Stimulated activated naive CD8-positive, alpha-beta T cell treated with anti-CD3 and anti-CD28 coated beads, Interleukin-15, Interleukin-2, amounts not matched to agents 100 ng/mL and 50 ng/mL, for 24 hours (primary cell): ENCODE data around the gene EMC1.
"Not testable (repeated sequence)": the region's sequence is repeated elsewhere in the genome, so short reads cannot be mapped to it uniquely, and the experiment has no call there.

Source experiments
- H3K27ac Mint-ChIP-seq: one replicate; pipeline ENCODE4 v1.8.0; 2021; ENCODE audit warnings: mild to moderate bottlenecking, mixed read lengths
- H3K27me3 Mint-ChIP-seq: one replicate; pipeline ENCODE4 v1.8.0; 2021; ENCODE audit warnings: mixed read lengths
- H3K36me3 Mint-ChIP-seq: one replicate; pipeline ENCODE4 v1.8.0; 2021; ENCODE audit warnings: low read depth, mixed read lengths
- H3K4me1 Mint-ChIP-seq: one replicate; pipeline ENCODE4 v1.8.0; 2021; ENCODE audit warnings: low read depth, mixed read lengths
- H3K4me3 Mint-ChIP-seq: one replicate; pipeline ENCODE4 v1.8.0; 2021; ENCODE audit warnings: mild to moderate bottlenecking, mixed read lengths
- H3K9me3 Mint-ChIP-seq: one replicate; pipeline ENCODE4 v1.8.0; 2021; ENCODE audit warnings: mixed read lengths

EMC1 gene

GRCh38 chr1:19198820-19199219 is 52.5 kb downstream of the EMC1 start:
- Mint-ChIP-seq H3K27ac (no peak overlapping the region), H3K4me1 (peaks cover 20% of the 10 kb centered on the region), H3K9me3 (no peaks in the 10 kb centered on the region), H3K27me3 (no peaks in the 10 kb centered on the region), H3K4me3 (no peak overlapping the region), H3K36me3 (peaks cover 69% of the 10 kb centered on the region)

DNA sequence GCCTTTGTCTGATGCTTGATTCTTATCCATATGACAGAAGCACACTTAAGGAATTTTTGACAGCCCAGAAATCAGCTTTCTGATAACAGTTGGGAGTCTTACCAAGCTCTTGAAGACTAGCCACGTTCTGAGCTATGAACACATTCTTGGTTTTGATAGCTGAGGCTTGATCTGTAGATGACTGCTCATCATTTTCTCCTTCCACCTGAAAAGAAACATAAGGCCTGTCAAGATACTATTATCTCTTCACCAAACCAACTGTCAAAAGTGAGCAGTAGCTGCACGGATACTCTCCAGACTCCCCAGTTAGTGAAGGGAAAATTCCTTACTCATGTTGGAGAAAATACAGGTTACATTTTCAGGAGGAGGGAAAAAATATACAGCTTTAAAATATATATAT is 53.5 kb downstream of the EMC1 start:
- Mint-ChIP-seq H3K36me3 (peaks cover 78% of the 10 kb centered on the region), H3K4me3 (no peak overlapping the region), H3K27me3 (no peaks in the 10 kb centered on the region), H3K27ac (no peak overlapping the region), H3K4me1 (peaks cover 10% of the 10 kb centered on the region), H3K9me3 (no peaks in the 10 kb centered on the region)

- Mint-ChIP-seq H3K4me3 (no peak overlapping the region), H3K36me3 (peaks cover 80% of the 10 kb centered on the region), H3K9me3 (no peaks in the 10 kb centered on the region), H3K27ac (no peak overlapping the region), H3K4me1 (no peaks in the 10 kb centered on the region), H3K27me3 (no peaks in the 10 kb centered on the region)
These were observed 55.0 kb downstream of the EMC1 start for GRCh38 chr1:19196331-19196730.

DNA sequence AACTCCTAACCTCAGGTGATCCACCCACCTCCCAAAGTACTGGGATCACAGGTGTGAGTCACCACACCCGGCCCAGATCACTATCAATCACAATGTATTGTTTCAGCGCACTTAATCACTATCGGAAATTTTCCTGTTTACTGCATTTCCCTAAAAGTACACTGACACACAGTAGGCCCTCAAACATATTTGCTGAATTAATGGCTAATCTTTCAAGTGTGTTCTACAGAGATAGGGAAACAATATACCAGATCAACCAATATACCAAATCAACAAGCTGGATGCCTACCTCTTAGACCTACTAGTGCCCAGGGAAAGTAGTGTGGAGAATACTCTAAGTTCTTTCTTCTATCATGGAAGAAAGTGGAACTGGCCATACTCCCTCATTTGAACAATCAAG is 58.3 kb downstream of the EMC1 start:
- Mint-ChIP-seq H3K4me3 (no peak overlapping the region), H3K27me3 (no peaks in the 10 kb centered on the region), H3K36me3 (peaks cover 80% of the 10 kb centered on the region), H3K9me3 (no peaks in the 10 kb centered on the region), H3K27ac (no peak overlapping the region), H3K4me1 (no peaks in the 10 kb centered on the region)

DNA sequence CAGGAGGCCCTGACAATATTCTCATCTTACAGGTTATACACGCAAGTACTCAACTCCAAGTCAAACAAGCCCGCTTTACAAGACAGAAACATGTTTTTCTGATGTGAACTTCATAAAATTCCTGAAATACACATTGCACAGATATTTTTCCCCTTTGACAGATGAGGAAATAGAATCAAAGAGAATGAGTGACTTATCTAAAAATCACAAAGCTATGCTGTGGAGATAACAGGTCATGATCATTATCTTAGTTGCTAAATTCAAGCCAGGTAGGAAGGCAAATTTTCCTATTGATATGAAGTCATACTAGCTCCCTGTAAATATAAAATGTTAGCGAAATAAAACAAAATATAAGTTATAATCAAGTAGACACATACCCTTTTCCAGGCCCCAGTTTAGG is 59.5 kb downstream of the EMC1 start:
- peaks cover 79% of the 10 kb centered on the region for H3K36me3 Mint-ChIP-seq
- H3K9me3 Mint-ChIP-seq: no peaks in the 10 kb centered on the region
- H3K27ac Mint-ChIP-seq: no peak overlapping the region
- peaks cover 9% of the 10 kb centered on the region for H3K4me1 Mint-ChIP-seq
- no peaks in the 10 kb centered on the region for H3K27me3 Mint-ChIP-seq
- H3K4me3 Mint-ChIP-seq: no peak overlapping the region

- Mint-ChIP-seq H3K9me3 (no peaks in the 10 kb centered on the region), H3K4me3 (no peak overlapping the region), H3K27me3 (no peaks in the 10 kb centered on the region), H3K4me1 (peaks cover 22% of the 10 kb centered on the region), H3K36me3 (peaks cover 78% of the 10 kb centered on the region), H3K27ac (peak overlapping the region; percentile 1)
These were observed 60.9 kb downstream of the EMC1 start for GRCh38 chr1:19190468-19190867.

DNA sequence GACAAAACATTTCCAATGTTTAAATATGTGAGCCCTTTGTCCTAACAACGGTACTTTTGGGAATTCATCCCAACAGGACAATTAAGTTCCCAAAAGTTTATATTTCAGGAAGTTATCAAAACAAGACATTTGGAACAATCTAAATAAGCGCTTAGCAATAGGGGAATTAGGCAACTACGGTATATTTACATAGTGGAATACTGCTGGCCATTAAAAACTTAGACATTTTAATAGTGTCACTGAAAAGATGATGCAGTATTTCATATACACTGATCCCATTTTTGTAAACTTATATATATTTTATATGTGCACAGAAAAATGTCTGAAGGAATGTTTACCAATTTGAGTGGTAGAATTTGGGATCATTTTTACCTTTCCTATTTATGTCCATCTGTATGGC is 62.1 kb downstream of the EMC1 start:
- H3K27me3 Mint-ChIP-seq: no peaks in the 10 kb centered on the region
- H3K4me1 Mint-ChIP-seq: peaks cover 31% of the 10 kb centered on the region
- H3K36me3 Mint-ChIP-seq: peaks cover 87% of the 10 kb centered on the region
- H3K9me3 Mint-ChIP-seq: no peaks in the 10 kb centered on the region
- H3K4me3 Mint-ChIP-seq: no peak overlapping the region
- H3K27ac Mint-ChIP-seq: no peak overlapping the region

GRCh38 chr1:19187852-19188251 is 63.5 kb downstream of the EMC1 start:
- no peak overlapping the region for H3K4me3 Mint-ChIP-seq
- H3K27me3 Mint-ChIP-seq: no peaks in the 10 kb centered on the region
- H3K4me1 Mint-ChIP-seq: peaks cover 33% of the 10 kb centered on the region
- no peaks in the 10 kb centered on the region for H3K9me3 Mint-ChIP-seq
- H3K27ac Mint-ChIP-seq: peak overlapping the region; percentile 93
- H3K36me3 Mint-ChIP-seq: peaks cover 86% of the 10 kb centered on the region

DNA sequence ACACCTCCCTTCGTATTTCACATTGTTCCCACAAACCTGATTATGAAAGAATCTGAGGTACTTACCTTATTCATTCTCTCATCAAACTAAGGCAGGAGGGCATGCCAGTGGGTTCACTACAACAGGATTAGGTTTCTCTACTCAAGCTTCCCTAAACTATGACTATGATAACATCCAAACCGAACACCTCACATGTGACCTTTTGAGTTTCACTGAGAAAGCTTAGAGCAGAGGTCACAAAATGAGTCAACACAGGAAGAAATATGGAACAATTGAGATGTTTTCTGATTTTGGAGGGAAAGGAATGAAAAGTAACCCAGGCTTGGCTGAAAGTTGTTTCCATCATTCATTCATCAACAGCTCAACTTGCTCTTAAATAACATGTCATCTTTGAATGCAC is 65.3 kb downstream of the EMC1 start:
- peak overlapping the region; percentile 93 for H3K27ac Mint-ChIP-seq
- H3K4me3 Mint-ChIP-seq: peak overlapping the region; percentile 59
- H3K27me3 Mint-ChIP-seq: no peaks in the 10 kb centered on the region
- H3K9me3 Mint-ChIP-seq: no peaks in the 10 kb centered on the region
- H3K4me1 Mint-ChIP-seq: peaks cover 48% of the 10 kb centered on the region
- peaks cover 87% of the 10 kb centered on the region for H3K36me3 Mint-ChIP-seq

- Mint-ChIP-seq H3K4me1 (peaks cover 52% of the 10 kb centered on the region), H3K27me3 (no peaks in the 10 kb centered on the region), H3K9me3 (no peaks in the 10 kb centered on the region), H3K4me3 (no peak overlapping the region), H3K36me3 (peaks cover 93% of the 10 kb centered on the region), H3K27ac (peak overlapping the region; percentile 29)
These were observed 69.1 kb downstream of the EMC1 start for GRCh38 chr1:19182223-19182622.

DNA sequence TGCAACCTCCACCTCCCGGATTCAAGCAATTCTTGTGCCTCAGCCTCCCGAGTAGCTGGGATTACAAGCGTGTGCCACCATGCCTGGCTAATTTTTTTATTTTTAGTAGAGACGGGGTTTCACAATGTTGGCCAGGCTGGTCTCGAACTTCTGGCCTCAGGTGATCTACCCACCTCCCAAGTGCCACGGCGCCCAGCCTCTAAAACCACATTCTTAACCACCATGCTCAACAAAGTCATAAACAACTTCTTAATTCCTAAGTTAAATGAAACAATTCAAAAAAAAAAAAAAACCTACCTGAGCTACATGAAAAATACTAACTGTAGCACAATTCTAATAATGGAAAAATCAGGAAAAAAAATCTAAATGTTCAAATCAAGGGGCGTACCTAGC is 71.1 kb downstream of the EMC1 start:
- H3K9me3 Mint-ChIP-seq, H3K27me3 Mint-ChIP-seq, H3K4me3 Mint-ChIP-seq: not testable (repeated sequence)
- Mint-ChIP-seq H3K36me3 (peaks cover 92% of the 10 kb centered on the region), H3K4me1 (peaks cover 34% of the 10 kb centered on the region), H3K27ac (peak overlapping the region; percentile 31)

DNA sequence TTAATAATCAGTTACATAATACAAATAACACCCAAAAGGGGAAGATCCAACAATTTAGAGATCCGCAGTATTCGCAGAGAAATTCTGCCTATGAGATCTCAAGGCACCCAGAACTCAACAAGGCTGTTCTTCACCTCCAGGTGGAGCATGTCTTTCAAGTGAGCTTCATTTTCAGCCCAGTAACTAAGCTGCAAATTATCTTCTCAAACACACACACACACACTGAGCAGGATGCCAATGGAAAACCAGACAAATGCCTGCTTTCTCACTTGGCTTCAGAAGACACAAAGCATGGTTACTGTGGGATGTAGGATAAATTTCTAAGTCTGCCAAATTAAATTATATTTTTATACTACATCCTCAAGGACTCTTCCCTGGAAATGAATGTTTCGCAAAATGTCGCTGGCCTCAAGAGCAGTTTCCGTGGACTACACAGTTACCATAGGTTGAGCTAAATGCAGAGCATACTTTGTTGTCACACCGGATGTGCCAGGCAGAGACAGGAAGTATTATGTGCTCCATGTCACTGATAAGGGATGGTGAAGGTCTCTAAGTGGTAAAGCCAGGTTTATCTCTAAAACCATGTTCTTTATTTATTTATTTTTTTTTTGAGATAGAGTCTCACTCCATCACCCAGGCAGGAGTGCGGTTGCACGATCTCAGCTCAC is 71.6 kb downstream of the EMC1 start:
- Mint-ChIP-seq H3K27me3 (no peaks in the 10 kb centered on the region), H3K4me1 (peaks cover 29% of the 10 kb centered on the region), H3K9me3 (no peaks in the 10 kb centered on the region), H3K27ac (peak overlapping the region; percentile 38), H3K4me3 (no peak overlapping the region), H3K36me3 (peaks cover 89% of the 10 kb centered on the region)

DNA sequence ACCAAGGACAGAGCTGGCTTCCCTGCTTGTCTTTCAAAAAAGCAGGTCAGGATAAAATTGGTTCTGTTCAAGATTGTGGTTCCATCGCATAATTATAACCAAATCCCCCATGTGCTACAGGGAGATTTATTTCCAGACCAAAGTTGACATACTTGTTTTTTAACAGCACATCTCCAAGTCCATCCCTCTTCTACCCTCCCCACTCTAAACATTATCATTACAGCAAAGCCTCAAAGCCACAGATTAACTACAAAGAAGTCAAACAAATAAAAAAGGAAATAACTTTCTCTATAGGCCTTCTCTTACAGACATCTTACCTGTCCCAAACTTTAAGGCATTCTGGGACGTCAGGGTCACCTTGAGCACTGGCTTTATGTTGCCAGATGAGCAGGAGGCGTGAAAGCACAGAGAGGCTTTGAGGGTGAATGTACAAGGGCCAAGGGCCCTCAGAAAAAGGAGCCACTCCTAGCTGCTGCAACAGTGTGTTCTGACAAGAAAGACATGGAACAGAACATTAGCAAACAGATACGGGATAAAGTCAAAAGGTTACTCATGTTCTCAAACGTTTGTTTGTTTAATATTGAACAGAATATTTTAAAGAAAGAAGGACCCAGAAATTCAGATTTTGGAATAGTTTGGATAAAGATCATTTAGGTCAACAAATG is 72.5 kb downstream of the EMC1 start:
- H3K27ac Mint-ChIP-seq: peak overlapping the region; percentile 43
- H3K9me3 Mint-ChIP-seq: no peaks in the 10 kb centered on the region
- H3K4me3 Mint-ChIP-seq: no peak overlapping the region
- no peaks in the 10 kb centered on the region for H3K27me3 Mint-ChIP-seq
- peaks cover 26% of the 10 kb centered on the region for H3K4me1 Mint-ChIP-seq
- H3K36me3 Mint-ChIP-seq: peaks cover 89% of the 10 kb centered on the region

- Mint-ChIP-seq H3K36me3 (peaks cover 91% of the 10 kb centered on the region), H3K4me1 (peaks cover 24% of the 10 kb centered on the region)
These were observed 73.5 kb downstream of the EMC1 start for GRCh38 chr1:19177811-19178210.

GRCh38 chr1:19169642-19170041 is 81.7 kb downstream of the EMC1 start:
- H3K27ac Mint-ChIP-seq: peak overlapping the region; percentile 69
- peaks cover 91% of the 10 kb centered on the region for H3K36me3 Mint-ChIP-seq
- H3K9me3 Mint-ChIP-seq: no peaks in the 10 kb centered on the region
- H3K27me3 Mint-ChIP-seq: no peaks in the 10 kb centered on the region
- H3K4me1 Mint-ChIP-seq: peaks cover 18% of the 10 kb centered on the region
- peak overlapping the region; percentile 20 for H3K4me3 Mint-ChIP-seq

More at GRCh38 chr1:19177811-19178210, 73.5 kb downstream of the EMC1 start:
- Mint-ChIP-seq H3K9me3 (no peaks in the 10 kb centered on the region), H3K27ac (no peak overlapping the region), H3K27me3 (no peaks in the 10 kb centered on the region), H3K4me3 (no peak overlapping the region)

DNA sequence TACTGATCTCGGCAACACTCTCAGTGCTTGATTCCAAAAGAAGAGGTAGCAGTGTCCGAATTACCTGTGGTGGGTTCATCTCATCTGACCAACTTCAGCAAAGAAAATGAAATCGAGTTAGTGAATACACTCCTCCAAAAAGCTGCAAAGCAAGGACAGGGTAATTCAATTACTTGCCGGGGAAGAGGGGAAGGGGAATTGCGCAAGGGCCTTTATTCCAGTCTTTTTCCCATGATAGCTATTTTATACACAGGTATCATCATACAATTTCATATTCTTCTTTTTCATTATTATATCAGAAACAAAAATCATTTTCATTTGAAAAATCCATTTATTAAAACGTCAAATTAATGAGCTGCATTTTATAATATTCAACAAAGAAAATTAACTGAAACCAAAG is 84.2 kb downstream of the EMC1 start:
- Mint-ChIP-seq H3K27me3 (no peaks in the 10 kb centered on the region), H3K9me3 (no peaks in the 10 kb centered on the region), H3K27ac (peak overlapping the region; percentile 23), H3K4me3 (no peak overlapping the region), H3K36me3 (peaks cover 92% of the 10 kb centered on the region), H3K4me1 (peaks cover 18% of the 10 kb centered on the region)
